ENCODE measurements around the gene CD44.

- TF ChIP-seq EZH2 (IDR thresholded peaks at IDR 0.05) (no peak), POLR2AphosphoS5 (IDR thresholded peaks at IDR 0.05; ENCODE audit: borderline replicate concordance, low read depth, low read length) (no peak)
These were observed 39.3 kb downstream of the CD44 start for GRCh38 chr11:35178067-35178805.

Measured in SK-N-MC (cell line).